HG03521 (cell line): ENCODE results near the gene SPAG17.

Source experiments
- ATAC-seq: cut with Tn5 transposase; IDR thresholded peaks from one replicate; pipeline ENCODE4 v1.9.1; 2021; ENCODE audit warnings: mild to moderate bottlenecking, moderate library complexity; ENCODE audit not compliant: unreplicated experiment

Gene SPAG17

DNA sequence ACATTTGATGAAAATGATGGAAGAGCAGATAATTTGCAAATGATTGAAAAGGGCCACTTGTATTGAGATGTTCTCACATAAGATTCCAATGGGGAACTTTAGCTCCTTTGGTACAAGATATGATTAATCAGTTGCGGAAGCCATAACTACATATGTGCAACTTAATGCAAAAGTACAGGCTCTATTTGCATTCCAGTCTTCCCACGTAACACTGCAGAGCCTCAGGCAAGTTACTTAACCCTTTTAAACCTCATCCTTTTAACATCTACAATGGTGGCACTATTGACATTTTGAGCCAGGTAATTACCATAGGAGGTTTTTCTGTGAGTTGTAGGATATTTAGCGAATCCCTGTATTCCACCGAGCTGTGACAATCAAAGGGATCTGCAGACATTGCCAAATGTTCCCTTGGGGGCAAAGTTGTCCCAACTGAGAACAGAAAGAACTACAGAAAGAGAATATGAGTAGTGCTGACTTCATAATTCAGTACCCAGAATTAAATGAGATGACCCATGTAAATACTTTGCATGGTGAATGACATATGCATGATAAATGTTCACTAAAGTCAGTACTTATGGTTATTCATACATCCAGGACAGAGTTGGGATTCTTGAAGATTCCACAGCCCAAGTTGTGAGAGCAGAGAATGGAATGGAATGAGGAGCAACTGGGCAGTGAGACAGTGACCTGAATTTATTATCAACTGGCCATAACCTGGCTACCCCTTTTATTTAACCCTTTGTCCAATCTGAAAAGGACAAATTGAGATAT is 62.6 kb downstream of the SPAG17 start:
- no peak for ATAC-seq

DNA sequence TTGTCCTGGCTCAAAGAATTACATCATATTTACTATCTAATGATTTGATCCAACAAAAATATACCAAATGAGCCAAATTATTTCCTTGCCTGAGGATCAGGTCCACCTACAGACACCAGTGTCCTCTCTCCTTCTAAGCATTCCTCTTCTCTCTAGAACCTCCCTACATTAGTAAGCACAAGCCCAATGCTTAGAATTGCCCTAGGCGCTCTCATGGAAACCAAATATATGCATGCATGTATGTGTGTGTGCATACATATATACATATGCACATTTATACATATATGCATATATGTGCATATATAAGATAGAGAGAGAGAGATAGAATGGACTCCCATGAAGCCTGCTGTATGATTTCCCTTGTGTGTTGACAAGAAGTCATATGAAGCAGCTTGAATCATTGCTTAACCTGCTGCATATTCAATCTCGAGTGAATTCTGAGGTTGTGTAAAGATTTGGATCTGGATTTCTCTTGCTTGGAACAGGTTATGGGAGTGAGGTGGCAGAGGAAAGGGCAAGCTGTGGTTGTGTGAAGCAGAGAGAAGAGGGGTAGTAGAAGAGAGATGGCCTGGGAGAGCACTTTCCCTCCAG is 66.1 kb downstream of the SPAG17 start:
- ATAC-seq = no peak

DNA sequence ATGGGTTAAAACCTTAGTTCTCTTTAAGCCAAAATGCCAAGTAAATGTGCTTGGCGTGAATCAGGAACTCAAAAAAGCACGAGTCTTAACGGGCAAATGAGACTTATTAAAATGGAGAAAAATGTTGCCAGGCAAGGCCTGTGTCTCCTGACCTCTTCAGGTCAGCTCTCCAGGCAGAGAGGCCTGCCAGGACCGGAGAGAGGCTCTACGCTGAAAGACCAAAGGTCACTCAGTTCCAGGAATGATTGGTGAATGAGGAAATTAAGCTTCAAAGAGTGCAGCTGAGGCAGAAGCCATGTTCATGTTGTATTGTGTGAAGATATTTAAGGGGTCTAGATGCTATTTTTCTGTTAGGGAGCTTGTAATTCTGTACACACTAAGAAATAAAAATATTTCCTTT is 66.6 kb downstream of the SPAG17 start:
- ATAC-seq = no peak

DNA sequence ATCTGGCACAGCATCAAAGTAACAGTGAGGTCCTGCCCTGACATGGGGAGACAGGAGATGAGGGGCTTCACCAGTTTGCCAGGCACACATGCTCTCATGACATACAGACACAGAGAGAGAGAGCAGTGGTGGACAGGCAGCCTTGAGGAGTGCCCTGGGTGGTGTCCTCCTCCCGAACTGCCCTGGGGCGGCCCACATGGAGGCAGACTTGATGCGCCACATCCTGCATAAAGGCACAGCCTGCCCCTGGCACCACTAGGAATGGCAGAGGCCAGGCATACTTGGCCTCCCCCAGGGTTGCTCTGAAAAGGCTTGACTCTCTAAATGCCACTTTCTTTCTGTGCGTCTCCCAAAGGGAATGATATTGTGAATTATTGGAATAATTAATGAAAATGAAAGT is 67.5 kb downstream of the SPAG17 start:
- ATAC-seq = no peak

DNA sequence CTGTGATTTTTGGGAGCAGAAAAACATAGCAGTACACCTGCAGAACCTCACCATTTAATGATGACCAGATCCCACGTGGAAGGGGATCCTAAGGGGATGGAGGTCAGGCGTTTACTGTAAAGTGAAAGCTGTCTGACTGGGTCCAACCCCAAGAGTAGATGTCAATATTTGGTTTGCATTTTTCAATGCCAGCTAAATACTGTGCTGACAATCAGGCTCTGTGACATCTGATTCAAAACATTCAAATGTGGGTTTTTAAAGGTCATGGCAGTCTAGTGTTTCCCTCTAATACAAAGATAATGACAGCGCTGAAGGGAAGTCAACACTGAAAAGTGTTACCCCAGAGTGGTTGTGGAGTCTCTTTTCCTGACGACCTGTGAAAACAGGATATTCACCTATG is 68.1 kb downstream of the SPAG17 start:
- ATAC-seq = no peak

DNA sequence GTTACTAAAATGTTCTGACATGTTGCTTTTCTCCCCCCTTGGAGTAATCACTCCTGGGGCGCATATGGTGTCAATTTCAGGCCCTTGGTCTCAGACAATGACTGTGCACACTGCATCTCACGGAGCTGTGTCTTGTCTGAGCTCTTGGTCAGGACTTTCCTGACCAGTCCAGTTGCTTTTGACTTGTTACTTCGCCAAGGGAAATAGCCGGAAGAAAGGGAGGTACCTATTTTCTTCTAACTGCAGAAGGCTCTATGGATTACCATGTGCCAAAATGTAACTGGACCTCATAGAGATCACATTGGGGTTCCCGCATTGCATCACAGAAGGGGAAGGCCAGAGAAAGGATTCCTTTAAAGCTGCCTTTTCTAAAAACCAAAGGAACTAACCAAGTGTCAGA is 68.6 kb downstream of the SPAG17 start:
- no peak for ATAC-seq

DNA sequence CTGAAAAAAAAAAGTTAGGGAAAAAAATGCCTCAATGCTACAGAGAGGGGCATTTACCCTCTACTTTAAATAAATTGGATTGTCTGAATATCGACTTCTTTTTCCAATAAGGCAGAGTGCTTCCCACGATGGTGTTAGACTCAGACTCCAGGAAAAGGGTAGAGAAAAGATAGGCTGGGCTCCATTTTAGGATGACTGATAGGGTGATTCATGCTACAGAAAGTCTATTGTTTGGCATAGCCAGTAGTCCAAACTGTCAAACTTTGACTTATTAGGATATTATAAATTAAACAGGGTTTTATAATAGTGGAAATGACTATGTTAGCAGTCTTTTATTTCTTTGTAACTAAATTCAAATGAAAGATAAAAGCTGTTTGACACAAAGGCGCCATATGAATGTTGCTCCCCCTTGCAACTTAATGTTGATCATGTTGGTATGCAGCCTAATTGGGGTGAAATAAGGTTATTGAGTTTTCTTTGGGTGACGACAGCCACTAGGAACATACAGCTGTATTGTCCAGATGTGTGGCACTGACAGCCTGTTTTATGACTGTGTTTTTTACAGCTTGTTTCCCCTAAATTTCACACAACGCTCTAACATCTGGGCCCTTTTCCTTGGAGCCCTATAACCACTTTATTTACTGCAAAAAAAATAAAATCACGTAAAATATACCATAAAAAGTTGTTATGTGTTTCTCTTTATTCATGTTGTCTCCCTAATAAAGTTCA is 69.3 kb downstream of the SPAG17 start:
- no peak for ATAC-seq

DNA sequence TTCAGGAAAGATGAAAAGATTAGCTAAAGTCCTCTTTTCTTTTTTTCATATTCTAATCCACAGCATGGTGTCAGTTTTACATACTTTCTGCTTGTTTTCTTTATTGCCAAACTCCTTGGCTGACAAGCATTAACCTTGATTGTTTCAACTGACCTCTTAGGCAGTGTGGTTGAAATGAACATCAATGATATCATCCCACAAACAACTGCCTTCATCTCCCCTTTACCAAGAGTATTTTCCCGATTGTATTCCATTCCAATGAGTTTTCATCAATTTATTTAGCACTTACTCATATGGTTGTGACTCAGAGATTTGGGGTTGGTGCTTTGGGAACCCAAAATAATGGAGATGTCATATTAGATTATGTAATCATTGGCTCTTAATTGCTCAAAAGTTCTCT is 71.8 kb downstream of the SPAG17 start:
- ATAC-seq = no peak

DNA sequence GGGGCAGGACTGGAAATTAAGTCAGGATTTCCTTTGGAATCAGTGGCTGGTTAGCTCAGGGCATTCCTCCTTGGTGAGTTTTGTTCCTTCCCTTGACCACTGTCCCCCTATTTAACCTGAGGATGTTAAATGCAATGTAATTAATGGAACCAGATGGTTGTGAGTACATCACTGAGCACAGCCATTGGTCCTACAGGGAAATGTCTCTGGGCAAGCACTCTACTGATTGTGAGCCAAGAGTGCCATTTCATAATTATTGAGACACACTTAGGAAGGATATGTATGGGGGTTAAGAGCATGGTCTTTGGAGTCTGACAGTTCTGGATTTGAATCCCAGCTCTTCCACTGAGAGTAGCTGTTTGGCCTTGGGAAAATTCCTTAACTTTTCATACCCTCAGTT is 74.4 kb downstream of the SPAG17 start:
- no peak for ATAC-seq

DNA sequence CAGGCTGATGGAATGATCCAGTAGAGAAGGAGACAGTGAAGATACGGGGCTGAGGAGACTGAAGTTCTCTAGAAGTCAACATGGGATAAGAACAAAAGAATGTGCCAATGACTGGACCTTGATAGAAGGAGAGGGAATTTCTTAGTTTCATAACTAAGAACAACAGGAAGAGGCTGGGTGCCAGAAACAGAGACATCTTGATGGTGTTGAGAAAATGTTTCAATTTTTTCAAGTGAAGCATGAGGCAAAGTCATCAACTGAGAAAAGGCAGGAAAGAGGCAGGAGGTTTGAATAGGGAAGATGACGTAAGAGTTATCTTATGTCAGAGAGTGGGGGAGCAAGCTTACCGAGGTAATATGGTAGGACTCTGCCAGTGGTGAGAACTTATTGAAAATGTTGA is 80.1 kb downstream of the SPAG17 start:
- no peak for ATAC-seq

DNA sequence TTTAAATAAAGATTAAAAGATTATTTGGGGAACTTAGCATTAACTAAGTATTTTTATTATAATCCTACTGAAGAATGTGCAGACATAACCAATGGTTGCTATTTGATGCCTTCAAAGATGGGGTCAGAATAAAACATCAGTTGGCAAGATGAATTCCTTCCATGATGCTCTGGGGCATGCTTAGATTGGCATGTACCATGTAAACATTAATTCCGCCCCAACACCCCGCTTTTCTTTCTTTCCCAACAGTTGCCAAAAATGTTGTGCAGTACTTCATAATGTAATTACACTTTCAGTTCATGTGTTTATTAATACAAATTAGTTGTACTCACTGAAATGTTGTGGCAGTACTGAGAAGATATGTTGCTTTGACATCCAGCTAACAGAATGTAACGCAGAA is 82.6 kb downstream of the SPAG17 start:
- no peak for ATAC-seq

DNA sequence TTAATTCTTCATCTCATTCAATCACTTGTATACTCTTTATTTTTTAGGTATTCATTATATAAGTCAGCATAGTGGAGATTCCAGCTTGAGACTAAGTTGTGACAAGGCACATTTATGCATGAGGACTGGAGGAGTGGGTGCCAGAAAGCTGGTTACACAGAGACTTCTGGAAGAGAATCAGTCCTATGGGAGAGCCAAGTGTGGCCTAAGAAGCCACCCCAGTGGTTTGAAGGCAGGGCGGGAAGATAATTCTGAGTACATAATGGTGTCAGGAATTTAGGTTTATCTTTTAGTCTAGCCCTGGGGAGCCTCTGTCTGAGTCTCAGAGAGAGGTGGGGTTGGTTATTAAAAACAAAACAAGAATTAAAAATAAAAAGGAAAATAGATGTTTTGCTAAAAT is 83.0 kb downstream of the SPAG17 start:
- ATAC-seq = no peak

DNA sequence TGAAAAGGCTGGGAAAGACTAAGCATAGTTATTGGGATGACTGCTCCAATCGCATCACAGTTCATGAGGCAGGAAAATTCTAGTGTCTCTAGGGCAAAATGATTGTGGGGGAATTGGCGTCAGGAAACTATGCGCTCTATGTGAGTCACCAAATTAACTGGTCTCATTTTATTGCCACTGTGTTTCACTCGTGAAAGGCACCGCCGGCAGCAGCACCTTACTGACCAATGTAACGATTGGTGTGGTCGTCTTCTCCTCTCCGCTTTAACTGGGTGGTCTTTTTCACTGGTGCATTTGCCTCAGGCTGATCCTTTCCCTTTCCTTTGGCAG is 83.5 kb downstream of the SPAG17 start:
- ATAC-seq = no peak

DNA sequence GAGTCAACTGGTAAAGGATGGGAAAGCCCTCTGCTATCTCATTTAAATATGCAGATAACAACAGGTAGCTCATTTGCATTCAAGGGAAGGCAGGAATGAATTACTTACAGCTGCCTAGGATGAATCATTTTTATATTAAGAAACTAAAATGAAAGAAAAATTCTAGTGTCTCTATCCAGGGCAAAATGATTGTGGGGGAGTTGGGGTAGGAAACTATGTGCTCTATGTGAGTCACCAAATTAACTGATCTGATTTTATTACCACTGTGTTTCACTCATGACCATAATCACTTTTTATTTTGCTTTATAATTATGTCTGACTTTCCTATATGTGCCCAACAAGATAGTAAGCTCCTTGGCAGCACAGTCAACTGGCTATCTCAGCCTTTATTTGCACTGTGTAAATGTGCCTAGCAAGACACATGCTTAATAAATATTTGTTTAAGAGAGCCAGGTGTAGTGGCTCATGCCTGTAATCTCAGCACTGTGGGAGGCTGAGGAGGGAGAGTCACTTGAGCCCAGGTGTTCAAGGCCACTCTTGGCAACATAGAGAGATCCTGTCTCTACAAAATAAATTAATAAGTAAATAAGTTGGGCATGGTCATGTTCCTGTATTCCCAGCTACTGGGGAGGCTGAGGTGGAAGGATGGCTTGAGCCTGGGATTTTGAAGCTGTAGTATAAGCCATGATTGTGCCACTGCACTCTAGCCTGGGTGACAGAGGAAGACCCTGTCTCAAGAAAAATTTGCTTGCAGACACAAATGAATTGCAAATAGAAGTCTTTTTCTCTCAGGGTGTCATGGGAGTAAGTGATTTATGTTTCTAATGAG is 84.1 kb downstream of the SPAG17 start:
- ATAC-seq = no peak

DNA sequence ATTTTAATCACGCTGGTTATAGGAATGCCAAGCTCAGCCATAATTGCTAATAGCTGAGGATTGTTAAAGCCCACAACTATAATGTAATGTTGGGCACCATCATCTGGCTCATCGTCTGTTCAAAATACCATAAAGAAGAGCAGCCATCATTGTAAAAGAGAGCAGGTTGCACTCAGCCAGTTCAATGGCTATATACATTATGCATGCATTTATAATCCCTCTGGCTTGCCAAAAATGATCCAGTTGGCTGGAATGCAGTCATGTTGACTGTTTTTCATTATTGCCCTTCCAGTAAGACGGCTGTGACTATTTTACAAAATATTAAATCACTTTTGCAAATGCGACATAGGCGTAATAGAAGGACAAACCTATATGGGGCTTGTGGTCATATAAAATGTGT is 85.3 kb downstream of the SPAG17 start:
- no peak for ATAC-seq

DNA sequence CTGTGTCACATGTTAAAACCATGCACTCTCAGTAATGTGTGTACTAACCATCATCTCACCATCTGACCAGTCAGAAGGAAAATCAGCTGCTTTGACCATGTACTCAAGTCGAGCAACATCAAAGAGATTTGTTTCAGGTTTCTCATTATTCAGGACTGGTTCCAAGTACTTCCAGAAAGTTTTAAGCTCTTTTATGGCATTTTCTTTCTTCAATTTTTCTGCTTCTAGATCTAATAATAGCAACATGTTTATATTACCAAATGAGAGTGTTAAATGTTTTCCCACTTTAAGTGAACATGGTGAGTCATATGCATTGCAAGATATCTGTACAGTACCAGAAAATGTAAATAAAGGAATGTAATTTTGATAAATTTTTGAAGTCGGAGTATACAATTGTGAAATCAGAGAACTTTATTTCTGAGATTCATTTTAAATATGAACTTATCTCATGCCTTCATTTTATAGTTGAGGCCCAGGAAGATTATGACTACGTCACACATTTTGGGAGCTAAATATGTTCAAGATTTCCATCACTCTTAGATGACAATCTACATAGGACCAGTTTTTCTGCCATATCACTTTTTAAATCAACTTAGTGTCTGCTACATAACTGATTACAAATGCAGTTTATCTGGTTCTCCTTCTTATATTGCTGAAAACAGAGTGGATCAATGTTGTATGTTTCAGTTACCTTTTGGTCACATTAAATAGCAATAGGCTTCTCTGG is 87.2 kb downstream of the SPAG17 start:
- ATAC-seq = no peak

DNA sequence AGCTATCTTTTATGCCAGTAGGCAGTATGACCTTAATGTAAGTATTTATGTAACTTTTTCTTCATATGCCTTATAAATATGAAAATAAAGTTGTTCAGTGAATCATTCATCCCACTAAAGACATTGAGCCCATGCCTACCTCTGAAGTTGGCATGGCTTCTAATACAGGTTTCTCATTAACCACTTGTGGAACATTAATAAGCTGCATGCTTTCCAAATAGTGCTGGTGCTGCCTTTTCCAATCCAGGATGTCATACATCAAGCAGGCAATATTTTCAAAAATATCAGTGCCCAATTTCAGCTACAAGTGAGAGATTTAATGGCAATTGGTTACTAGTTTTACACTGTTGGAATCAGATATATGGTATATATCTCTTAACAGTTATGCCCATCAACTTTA is 92.0 kb downstream of the SPAG17 start:
- no peak for ATAC-seq

DNA sequence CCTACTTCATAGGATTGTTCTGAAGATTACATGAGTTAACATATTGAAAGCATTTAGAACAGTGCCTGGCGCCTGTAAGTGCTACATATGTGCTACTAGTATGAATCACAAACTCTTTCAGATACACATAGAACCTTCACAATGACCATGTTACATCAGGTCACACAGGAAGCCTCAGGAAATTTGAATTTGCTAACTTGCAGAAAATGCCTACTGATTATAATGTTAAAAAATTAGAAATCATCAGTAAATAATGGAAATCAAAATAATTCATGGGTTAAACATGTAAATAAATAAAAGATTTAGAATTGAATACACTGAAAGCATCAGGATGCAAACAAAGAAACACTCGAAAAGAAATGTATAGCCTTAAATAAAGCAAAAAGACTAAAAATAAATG is 94.9 kb downstream of the SPAG17 start:
- no peak for ATAC-seq

DNA sequence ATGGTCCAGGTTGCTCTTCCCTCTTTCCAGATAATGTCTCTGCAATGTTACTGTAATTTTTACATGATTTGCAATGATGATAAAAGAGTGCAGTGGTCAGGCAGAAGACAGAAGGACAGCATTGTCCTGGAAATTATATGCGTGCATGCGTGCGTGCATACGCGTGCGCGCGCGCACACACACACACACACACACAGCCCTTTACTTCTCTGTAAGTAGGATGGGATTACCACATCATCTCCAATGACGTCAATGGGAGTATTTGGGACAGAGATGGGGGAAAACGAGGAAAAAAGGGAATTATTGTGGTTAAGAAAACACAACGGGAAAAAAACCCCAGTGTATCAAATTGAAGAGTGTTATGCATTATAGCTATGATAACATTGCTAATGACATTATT is 99.7 kb downstream of the SPAG17 start:
- no peak for ATAC-seq

DNA sequence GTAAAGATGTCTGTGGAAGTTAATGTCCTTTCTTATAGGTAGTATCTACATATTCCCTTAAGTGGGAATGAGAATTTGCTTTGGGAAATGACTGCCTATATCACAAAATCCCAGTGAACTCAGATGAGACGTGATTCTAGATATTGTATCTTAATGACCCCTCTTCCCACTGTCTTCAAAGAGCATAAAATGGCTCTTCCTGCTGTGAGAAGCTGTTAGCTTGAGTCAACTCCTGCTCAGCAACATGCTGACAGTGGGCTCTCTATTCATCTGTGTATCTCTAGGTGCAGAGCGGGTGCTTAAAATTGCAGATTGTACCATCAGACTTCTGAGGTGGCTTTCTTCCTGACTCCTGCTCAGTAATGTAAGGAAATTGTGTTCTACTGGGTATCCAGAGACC is 100.6 kb downstream of the SPAG17 start:
- ATAC-seq = no peak

DNA sequence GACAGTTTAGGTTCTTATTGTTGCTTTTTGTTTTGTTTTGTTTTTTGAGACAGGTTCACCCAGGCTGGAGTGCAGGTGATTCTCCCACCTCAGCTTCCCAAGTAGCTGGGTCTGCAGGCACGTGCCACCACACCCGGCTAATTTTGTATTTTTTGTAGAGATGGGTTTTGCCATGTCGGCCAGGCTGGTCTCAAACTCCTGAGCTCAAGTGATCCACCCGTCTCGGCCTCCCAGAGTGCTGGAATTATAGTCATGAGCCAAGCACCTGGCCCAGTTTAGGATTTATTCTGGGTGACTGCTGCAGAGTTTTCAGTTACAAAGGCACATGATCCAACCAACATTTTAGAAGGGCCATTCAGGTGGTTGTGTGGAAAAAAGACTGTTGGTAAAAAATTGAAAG is 102.0 kb downstream of the SPAG17 start:
- no peak for ATAC-seq
